Endothelial cell of umbilical vein (primary cell): Measurements from ENCODE around the gene CLEC12A. TPM values are rescaled to one million over a fixed set of nuclear protein-coding genes. Genes with fewer than 3 reads are reported as not detected.

Experiments
- BruUV-seq: library from RNA; stranded (reverse); fragments of 400-500 nt; replicated peaks from 2 replicates; lab custom pipeline; 2021; lab: Mats Ljungman, UMichigan
- CTCF ChIA-PET: fragments of 300-600, 350-600 bp; sonication (Branson Sonifier 250); formaldehyde crosslinking; loops from one replicate; lab custom pipeline; 2021; ENCODE audit warnings: antibody characterized with exemption, inconsistent platforms; lab: Charles Lee
- POLR2A ChIA-PET: fragments of 300-600, 350-600 bp; sonication (Branson Sonifier 250); formaldehyde crosslinking; loops from one replicate; lab custom pipeline; 2021; ENCODE audit warnings: antibody characterized with exemption, inconsistent platforms; lab: Charles Lee
- DNase-seq: peaks from one replicate; pipeline ENCODE4 v3.0.0-alpha.2; 2011; ENCODE audit warnings: low read depth, low spot score
- FAIRE-seq: peaks from 2 replicates; lab custom pipeline; 2011; peaks lifted over from hg19 to GRCh38; lab: Jason Lieb, UNC
- H2AFZ ChIP-seq: 2 replicates; pipeline ENCODE4 v1.6.0; 2012; ENCODE audit warnings: low read depth, low read length, control low read depth, inconsistent platforms
- H3K27ac ChIP-seq: 2 replicates; pipeline ENCODE4 v1.5.1; 2011; ENCODE audit warnings: low read depth, mild to moderate bottlenecking, control low read depth, low read length, moderate library complexity; ENCODE audit not compliant: insufficient read depth
- H3K27me3 ChIP-seq, 2 experiments: 2 replicates each; pipeline versions ENCODE4 v1.6.0 to v1.6.1; 2011; ENCODE audit warnings: low read length in 2 of 2, mixed read lengths in 1 of 2; ENCODE audit not compliant: control insufficient read depth in 2 of 2, insufficient read depth in 2 of 2
- H3K36me3 ChIP-seq, 2 experiments: 2 replicates in 1 of 2; 3 replicates in 1 of 2; pipeline ENCODE4 v1.5.1; 2011; ENCODE audit warnings: low read length in 2 of 2, mild to moderate bottlenecking in 1 of 2, moderate library complexity in 1 of 2; ENCODE audit not compliant: control insufficient read depth in 2 of 2, insufficient read depth in 2 of 2; ENCODE audit errors: extremely low read depth in 1 of 2
- H3K4me1 ChIP-seq: 3 replicates; pipeline ENCODE4 v1.5.1; 2011; ENCODE audit warnings: mild to moderate bottlenecking, low read length; ENCODE audit not compliant: control insufficient read depth, insufficient read depth; ENCODE audit errors: extremely low read depth
- H3K4me2 ChIP-seq: 2 replicates; pipeline ENCODE4 v1.6.1; 2011; ENCODE audit warnings: low read length, control low read depth, mixed read lengths; ENCODE audit not compliant: insufficient read depth
- H3K4me3 ChIP-seq, 3 experiments: fragments of 200-600 bp in 1 of 3; sonication (generic), shearing (Covaris generic) in 1 of 3; replicated peaks in 1 of 3; 2 replicates each; pipeline ENCODE4 v1.5.1; 2011 to 2016; ENCODE audit warnings: control low read depth in 3 of 3, low read length in 3 of 3, mild to moderate bottlenecking in 2 of 3, inconsistent platforms in 1 of 3, low read depth in 1 of 3, moderate library complexity in 1 of 3; ENCODE audit not compliant: insufficient read depth in 1 of 3
- H3K79me2 ChIP-seq: 2 replicates; pipeline ENCODE4 v1.6.0; 2012; ENCODE audit warnings: low read length, inconsistent platforms; ENCODE audit not compliant: control insufficient read depth, insufficient read depth
- H3K9ac ChIP-seq: replicated peaks from 2 replicates; pipeline ENCODE3; 2011; ENCODE audit warnings: low read length, control low read depth; ENCODE audit not compliant: insufficient read depth; ENCODE audit errors: extremely low read depth
- H3K9me1 ChIP-seq: replicated peaks from 3 replicates; pipeline ENCODE4 v1.6.0; 2011; ENCODE audit warnings: mild to moderate bottlenecking, low read length; ENCODE audit not compliant: control insufficient read depth, insufficient read depth; ENCODE audit errors: extremely low read depth
- H3K9me3 ChIP-seq: replicated peaks from 2 replicates; pipeline ENCODE4 v1.5.1; 2012; ENCODE audit warnings: low read length, inconsistent platforms; ENCODE audit not compliant: control insufficient read depth, insufficient read depth
- H4K20me1 ChIP-seq: replicated peaks from 2 replicates; pipeline ENCODE3; 2011; ENCODE audit warnings: mild to moderate bottlenecking, low read length; ENCODE audit not compliant: control insufficient read depth, insufficient read depth; ENCODE audit errors: extremely low read depth
- EZH2 ChIP-seq: IDR thresholded peaks from 2 replicates; pipeline ENCODE4 v1.6.1; 2012; ENCODE audit warnings: borderline replicate concordance, low read depth, mild to moderate bottlenecking, moderate library complexity, low read length, inconsistent platforms; ENCODE audit not compliant: severe bottlenecking
- GATA2 ChIP-seq: IDR thresholded peaks from 2 replicates; pipeline ENCODE4 v1.7.0; 2011; ENCODE audit warnings: low read depth, mild to moderate bottlenecking, moderate library complexity, mixed read lengths, low read length; ENCODE audit not compliant: insufficient read length, insufficient read depth
- JUN ChIP-seq: IDR thresholded peaks from 2 replicates; pipeline ENCODE4 v1.6.1; 2011; ENCODE audit warnings: borderline replicate concordance, low read depth; ENCODE audit not compliant: insufficient read length, insufficient read depth
- dilution Hi-C: fragments of 300-500 bp; cut with MboI; formaldehyde crosslinking; loops from one replicate; pipeline ENCODE4 v1.15.0; 2019; ENCODE audit warnings: low sequenced_read_pairs; ENCODE audit not compliant: extremely low pct_ligation_motif_present
- intact Hi-C: fragments of 100-400 bp; cut with micrococcal nuclease; formaldehyde crosslinking; loops from one replicate; pipeline ENCODE4 v1.10.0; 2022
- polyA plus RNA-seq, 4 experiments: library from polyadenylated mRNA; depleted of rRNA in 3 of 4; stranded (reverse) in 3 of 4; unstranded in 1 of 4; fragments of >200 nt; gene quantifications; 2 replicates each; pipeline versions ENCODE4 v1.2.1 to v1.2.3, GENCODE V29; 2011 to 2012; ENCODE audit warnings: missing spikeins in 1 of 4
- total RNA-seq: library from RNA; stranded (reverse); gene quantifications from 2 replicates; pipeline ENCODE4 v1.2.3, GENCODE V29; 2021
- TF ChIP-seq, protein P1 (sequence below): IDR thresholded peaks from 2 replicates; pipeline ENCODE4 v1.6.1; 2011; ENCODE audit not compliant: insufficient read depth, insufficient read length

CLEC12A gene
- total and polyA plus RNA-seq, 2 donors (not counting 3 experiments of a cell fraction or from before 2014, with no cell fraction given): not detected

DNA sequence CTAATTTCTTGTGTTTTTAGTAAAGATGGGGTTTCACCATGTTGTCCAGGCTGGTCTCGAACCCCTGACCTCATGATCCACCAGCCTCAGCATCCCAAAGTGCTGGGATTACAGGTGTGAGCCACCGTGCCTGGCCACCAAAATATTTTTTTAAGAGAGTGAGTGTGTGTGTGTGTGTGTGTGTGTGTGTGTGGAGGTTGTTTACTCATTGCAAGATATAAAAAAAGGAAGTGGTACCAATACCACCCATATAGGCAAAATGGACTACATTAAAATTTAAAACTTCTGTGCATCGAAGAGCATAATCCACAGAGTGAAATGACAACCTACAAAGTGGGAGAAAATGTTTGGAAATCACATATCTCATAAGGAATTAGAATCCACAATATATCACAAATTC, 23.5 kb upstream of the CLEC12A start:
- no peak for DNase-seq
- Histone ChIP-seq H3K4me2 (no peak overlapping the region), H3K9me3 (no peaks in the 10 kb centered on the region), H2AFZ (no peak overlapping the region), H3K4me3 (no peak overlapping the region), H3K9ac (no peak overlapping the region), H3K36me3 (no peaks in the 10 kb centered on the region), H4K20me1 (no peaks in the 10 kb centered on the region), H3K9me1 (no peaks in the 10 kb centered on the region), H3K4me1 (no peaks in the 10 kb centered on the region), H3K27ac (no peak overlapping the region), H3K27me3 (peaks cover 11 to 21% of the 10 kb centered on the region in 2 experiments), H3K79me2 (no peaks in the 10 kb centered on the region)
- dilution Hi-C loops: no loop called here
- no peak for TF ChIP-seq JUN
- TF ChIP-seq, protein P1, sequence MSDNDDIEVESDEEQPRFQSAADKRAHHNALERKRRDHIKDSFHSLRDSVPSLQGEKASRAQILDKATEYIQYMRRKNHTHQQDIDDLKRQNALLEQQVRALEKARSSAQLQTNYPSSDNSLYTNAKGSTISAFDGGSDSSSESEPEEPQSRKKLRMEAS: no peak
- ChIA-PET POLR2A (no interaction called here), CTCF (no interaction called here)
- FAIRE-seq: no peak
- no TSS peak for BruUV-seq
- intact Hi-C loops: no loop called here

DNA sequence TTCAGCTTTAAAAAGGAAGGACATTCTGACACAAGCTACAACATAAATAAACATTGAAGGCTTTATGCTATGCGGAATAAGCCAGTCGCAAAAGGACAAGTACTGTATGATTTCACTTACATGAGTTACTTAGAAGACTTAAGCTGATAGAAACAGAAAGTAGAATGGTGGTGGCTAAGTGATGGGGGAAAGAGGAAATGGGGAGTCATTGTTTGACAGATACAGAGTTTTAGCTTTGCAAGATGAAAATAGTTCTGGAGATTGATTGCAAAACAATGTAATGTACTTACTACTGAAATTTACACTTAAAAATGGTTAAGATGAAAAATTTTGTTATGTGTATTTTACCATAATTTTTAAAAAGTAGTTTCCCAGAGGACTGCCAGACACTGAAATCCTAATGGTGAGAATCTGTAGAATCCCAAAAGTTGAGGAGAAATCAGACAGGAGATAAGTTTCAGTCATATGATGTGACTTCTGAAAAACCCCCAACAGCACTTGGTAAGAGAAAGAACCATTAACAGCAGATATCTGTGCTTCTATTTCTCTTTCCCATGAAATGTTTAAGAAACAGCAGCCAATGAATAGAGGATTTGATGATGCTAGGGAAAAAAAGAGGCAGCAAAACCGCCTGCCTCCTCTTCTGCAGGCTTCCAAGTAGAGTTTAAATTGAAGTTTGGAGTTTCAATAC, 22.5 kb upstream of the CLEC12A start:
- dilution Hi-C loops: no loop called here

More for the DNA sequence above, 22.5 kb upstream of the CLEC12A start:
- FAIRE-seq (no peak), DNase-seq (no peak)
- no peak overlapping the region for H3K4me2 ChIP-seq
- no peak overlapping the region for H3K4me3 ChIP-seq
- H3K9me1 ChIP-seq: no peaks in the 10 kb centered on the region
- no peaks in the 10 kb centered on the region for H3K36me3 ChIP-seq
- no peak overlapping the region for H2AFZ ChIP-seq
- no peaks in the 10 kb centered on the region for H3K4me1 ChIP-seq
- ChIA-PET POLR2A (no interaction called here), CTCF (interaction anchor here (0.6 to 2.4 kb wide), 2 partner anchors 9 to 61 kb away, joined by 3 to 10 read pairs; no protein-coding TSS in a partner anchor)
- TF ChIP-seq GATA2 (no peak), EZH2 (no peak)
- H3K27me3 ChIP-seq: peaks cover 7 to 15% of the 10 kb centered on the region in 2 experiments
- H3K9ac ChIP-seq: no peak overlapping the region
- no TSS peak for BruUV-seq
- H3K27ac ChIP-seq: no peak overlapping the region
- H4K20me1 ChIP-seq: no peaks in the 10 kb centered on the region
- intact Hi-C loops: no loop called here
- no peaks in the 10 kb centered on the region for H3K9me3 ChIP-seq
- H3K79me2 ChIP-seq: no peaks in the 10 kb centered on the region
